GM10248 (cell line): ENCODE data around the gene DIP2C.

Source experiments
- CTCF ChIA-PET: fragments of 300-600 bp; sonication (Branson Sonifier 250); formaldehyde crosslinking; extraction: SDS; loops from one replicate; lab custom pipeline; 2021; ENCODE audit warnings: antibody characterized with exemption; lab: Yijun Ruan, JAX
- POLR2A ChIA-PET: fragments of 350-650 bp; sonication (Branson Sonifier 250); formaldehyde crosslinking; extraction: SDS; loops from one replicate; lab custom pipeline; 2020; ENCODE audit warnings: antibody characterized with exemption; lab: Yijun Ruan, JAX
- DNase-seq: peaks from one replicate; pipeline ENCODE4 v3.0.0; 2012; ENCODE audit errors: extremely low spot score
- CTCF ChIP-seq: IDR thresholded peaks from 2 replicates; pipeline ENCODE4 v1.5.1; 2012; ENCODE audit warnings: mild to moderate bottlenecking, low read depth; ENCODE audit errors: extremely low read depth, missing control alignments, control extremely low read depth

The DIP2C gene

GRCh38 chr10:628386-629045, 61.0 kb downstream of the DIP2C start:
- POLR2A ChIA-PET = no interaction called here
- DNase-seq = no peak
- no peak for TF ChIP-seq CTCF
- CTCF ChIA-PET = no interaction called here

- no peak for TF ChIP-seq CTCF
- DNase-seq = no peak
- CTCF ChIA-PET = no interaction called here
- POLR2A ChIA-PET = no interaction called here
Observed at GRCh38 chr10:627032-627992, 62.2 kb downstream of the DIP2C start.

- ChIA-PET POLR2A (no interaction called here), CTCF (no interaction called here)
- DNase-seq = no peak
- TF ChIP-seq CTCF = no peak
Observed at GRCh38 chr10:625751-626711, 63.4 kb downstream of the DIP2C start.

- no peak for TF ChIP-seq CTCF
- DNase-seq = no peak
- ChIA-PET POLR2A (no interaction called here), CTCF (interaction anchor here (1.2 kb wide), 1 partner anchor 8 kb away, joined by 3 read pairs; no protein-coding TSS in a partner anchor)
Observed at GRCh38 chr10:625333-625696, 64.2 kb downstream of the DIP2C start.

- TF ChIP-seq CTCF = no peak
Observed at GRCh38 chr10:624605-625332, 64.7 kb downstream of the DIP2C start.

GRCh38 chr10:624312-624604, 65.2 kb downstream of the DIP2C start:
- POLR2A ChIA-PET = no interaction called here
- no peak for DNase-seq
- CTCF ChIA-PET = interaction anchor here (1.2 kb wide), 1 partner anchor 9 kb away, joined by 3 read pairs; no protein-coding TSS in a partner anchor
- no peak for TF ChIP-seq CTCF

More at GRCh38 chr10:624605-625332, 64.7 kb downstream of the DIP2C start:
- ChIA-PET POLR2A (no interaction called here), CTCF (interaction anchor here (1.2 kb wide), 1 partner anchor 9 kb away, joined by 3 read pairs; no protein-coding TSS in a partner anchor)
- no peak for DNase-seq
